Suprapubic skin (tissue), 4 donors: ENCODE results near the gene SMDT1. TPM values are rescaled to one million over a fixed set of nuclear protein-coding genes. Genes with fewer than 3 reads are reported as not detected.

ENCODE experiments used
- DNase-seq, 2 donors: peaks; one replicate each; pipeline ENCODE4 v3.0.0-alpha.2; 2019; ENCODE audit warnings: low spot score in 2 of 2
- H3K27ac ChIP-seq: fragments of 200-600 bp; sonication (generic); one replicate; pipeline ENCODE4 v1.5.1; 2019
- H3K27me3 ChIP-seq: fragments of 200-600 bp; sonication (generic); one replicate; pipeline ENCODE4 v1.5.1; 2019
- H3K36me3 ChIP-seq: fragments of 200-600 bp; sonication (generic); one replicate; pipeline ENCODE4 v1.5.1; 2019
- H3K4me1 ChIP-seq: fragments of 200-600 bp; sonication (generic); one replicate; pipeline ENCODE4 v1.5.1; 2019
- H3K4me3 ChIP-seq: fragments of 200-600 bp; sonication (generic); one replicate; pipeline ENCODE4 v1.5.1; 2019; ENCODE audit warnings: mild to moderate bottlenecking
- H3K9me3 ChIP-seq: fragments of 200-600 bp; sonication (generic); one replicate; pipeline ENCODE4 v1.5.1; 2019
- CTCF ChIP-seq, 2 donors: fragments of 200-600 bp in 1 of 2; fragments of 450-650 bp in 1 of 2; sonication (generic) in 1 of 2; IDR thresholded peaks; one replicate each; pipeline ENCODE4 v1.5.1; 2016 to 2019; ENCODE audit warnings: antibody characterized with exemption in 2 of 2, mild to moderate bottlenecking in 1 of 2, moderate library complexity in 1 of 2
- EP300 ChIP-seq: sonication (generic); formaldehyde crosslinking; IDR thresholded peaks from one replicate; pipeline ENCODE4 v1.6.1; 2017; ENCODE audit warnings: antibody characterized with exemption
- POLR2A ChIP-seq, 2 donors: fragments of 450-650 bp; IDR thresholded peaks; one replicate each; pipeline ENCODE4 v1.6.1; 2017; ENCODE audit warnings: antibody characterized with exemption in 2 of 2, mild to moderate bottlenecking in 2 of 2, moderate library complexity in 2 of 2
- POLR2AphosphoS5 ChIP-seq, 3 donors: sonication (generic); formaldehyde crosslinking; IDR thresholded peaks; one replicate each; pipeline ENCODE4 v1.6.1; 2017; ENCODE audit warnings: antibody characterized with exemption in 3 of 3
- WGBS: methylation state at CpG from one replicate; pipeline ENCODE4 v1.1.5; 2018; 5-methylcytosine and 5-hydroxymethylcytosine counted together
- total RNA-seq, 4 donors: library from RNA; depleted of rRNA; stranded (reverse); fragments of >200 nt; gene quantifications; one replicate each; pipeline ENCODE4 v1.1.0, GENCODE V29; 2016

The SMDT1 gene
- total RNA-seq, 4 donors from 2014 or later, result 11.8 to 18.6 (median 12.8) TPM

GRCh38 chr22:42061041-42061440 is 18.5 kb upstream of the SMDT1 start:
- no peaks in the 10 kb centered on the region for H3K27me3 ChIP-seq
- TF ChIP-seq CTCF (IDR thresholded peaks at IDR 0.05) (no peak), POLR2AphosphoS5 (IDR thresholded peaks at IDR 0.05) (no peak), EP300 (no peak), POLR2A (IDR thresholded peaks at IDR 0.05) (no peak)
- H3K27ac ChIP-seq, result no peak overlapping the region
- H3K4me1 ChIP-seq, result no peaks in the 10 kb centered on the region
- 97% methylated on average over 7 of the region's 7 CpGs for WGBS
- no peak for DNase-seq
- H3K9me3 ChIP-seq, result peaks cover 6% of the 10 kb centered on the region
- H3K36me3 ChIP-seq, result peaks cover 61% of the 10 kb centered on the region
- H3K4me3 ChIP-seq, result no peak overlapping the region

- Histone ChIP-seq H3K27me3 (no peaks in the 10 kb centered on the region), H3K36me3 (peaks cover 77% of the 10 kb centered on the region), H3K4me1 (no peaks in the 10 kb centered on the region), H3K27ac (no peak overlapping the region), H3K9me3 (no peaks in the 10 kb centered on the region), H3K4me3 (no peak overlapping the region)
- WGBS, result 92% methylated on average over 8 of the region's 10 CpGs
- TF ChIP-seq POLR2AphosphoS5 (IDR thresholded peaks at IDR 0.05), result no peak
- TF ChIP-seq CTCF (IDR thresholded peaks at IDR 0.05), result no peak
- no peak for TF ChIP-seq POLR2A (IDR thresholded peaks at IDR 0.05)
- DNase-seq, result no peak
Measured at GRCh38 chr22:42062506-42063170, 16.9 kb upstream of the SMDT1 start.

- 100% methylated on average over 1 of the region's 1 CpG for WGBS
- Histone ChIP-seq H3K4me1 (peaks cover 2% of the 10 kb centered on the region), H3K4me3 (no peak overlapping the region), H3K9me3 (no peaks in the 10 kb centered on the region), H3K27ac (no peak overlapping the region), H3K36me3 (peaks cover 78% of the 10 kb centered on the region), H3K27me3 (no peaks in the 10 kb centered on the region)
- TF ChIP-seq POLR2AphosphoS5 (IDR thresholded peaks at IDR 0.05), result no peak
- no peak for TF ChIP-seq EP300
- TF ChIP-seq POLR2A (IDR thresholded peaks at IDR 0.05), result no peak
- TF ChIP-seq CTCF (IDR thresholded peaks at IDR 0.05), result no peak
- DNase-seq, result no peak
Measured at GRCh38 chr22:42064629-42065028, 14.9 kb upstream of the SMDT1 start.

- H3K36me3 ChIP-seq, result peaks cover 69% of the 10 kb centered on the region
- DNase-seq, result no peak
- TF ChIP-seq POLR2A (IDR thresholded peaks at IDR 0.05) (no peak), POLR2AphosphoS5 (IDR thresholded peaks at IDR 0.05) (no peak), CTCF (IDR thresholded peaks at IDR 0.05) (no peak)
Measured at GRCh38 chr22:42065438-42066125, 13.9 kb upstream of the SMDT1 start.

GRCh38 chr22:42066126-42066761 is 13.3 kb upstream of the SMDT1 start:
- TF ChIP-seq EP300 (no peak), POLR2A (IDR thresholded peaks at IDR 0.05) (no peak), CTCF (IDR thresholded peaks at IDR 0.05) (no peak), POLR2AphosphoS5 (IDR thresholded peaks at IDR 0.05) (no peak)
- no peaks in the 10 kb centered on the region for H3K27me3 ChIP-seq
- DNase-seq, result no peak
- peaks cover 11% of the 10 kb centered on the region for H3K4me1 ChIP-seq
- no peak overlapping the region for H3K4me3 ChIP-seq
- no peaks in the 10 kb centered on the region for H3K9me3 ChIP-seq
- H3K27ac ChIP-seq, result no peak overlapping the region
- peaks cover 62% of the 10 kb centered on the region for H3K36me3 ChIP-seq
- 94% methylated on average over 7 of the region's 7 CpGs for WGBS

More at GRCh38 chr22:42065438-42066125, 13.9 kb upstream of the SMDT1 start:
- H3K9me3 ChIP-seq, result no peaks in the 10 kb centered on the region
- peaks cover 9% of the 10 kb centered on the region for H3K4me1 ChIP-seq
- WGBS, result 84% methylated on average over 8 of the region's 13 CpGs
- no peak overlapping the region for H3K27ac ChIP-seq
- H3K4me3 ChIP-seq, result no peak overlapping the region
- no peaks in the 10 kb centered on the region for H3K27me3 ChIP-seq
